ENCODE measurements around the gene GBP2.

DNA sequence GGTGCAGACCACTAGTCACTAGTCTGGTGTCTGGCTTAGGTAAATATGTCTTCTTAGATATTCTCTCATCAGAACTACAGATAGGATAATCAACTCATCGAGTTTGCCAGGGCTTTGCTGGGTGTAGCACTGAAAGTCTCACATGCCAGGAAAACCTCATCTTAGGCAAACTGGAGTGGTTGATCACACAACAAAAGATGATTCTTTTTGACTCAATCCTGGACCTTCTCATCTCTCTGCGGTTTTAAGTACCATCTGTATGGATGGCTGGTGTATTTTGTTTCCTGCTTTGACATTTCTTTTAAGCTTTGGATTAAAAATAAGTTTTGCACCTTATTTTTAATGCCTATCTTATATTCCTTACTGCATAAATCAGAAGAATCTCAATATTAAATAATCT is 11.3 kb downstream of the GBP2 start:
- TF ChIP-seq, protein P1, sequence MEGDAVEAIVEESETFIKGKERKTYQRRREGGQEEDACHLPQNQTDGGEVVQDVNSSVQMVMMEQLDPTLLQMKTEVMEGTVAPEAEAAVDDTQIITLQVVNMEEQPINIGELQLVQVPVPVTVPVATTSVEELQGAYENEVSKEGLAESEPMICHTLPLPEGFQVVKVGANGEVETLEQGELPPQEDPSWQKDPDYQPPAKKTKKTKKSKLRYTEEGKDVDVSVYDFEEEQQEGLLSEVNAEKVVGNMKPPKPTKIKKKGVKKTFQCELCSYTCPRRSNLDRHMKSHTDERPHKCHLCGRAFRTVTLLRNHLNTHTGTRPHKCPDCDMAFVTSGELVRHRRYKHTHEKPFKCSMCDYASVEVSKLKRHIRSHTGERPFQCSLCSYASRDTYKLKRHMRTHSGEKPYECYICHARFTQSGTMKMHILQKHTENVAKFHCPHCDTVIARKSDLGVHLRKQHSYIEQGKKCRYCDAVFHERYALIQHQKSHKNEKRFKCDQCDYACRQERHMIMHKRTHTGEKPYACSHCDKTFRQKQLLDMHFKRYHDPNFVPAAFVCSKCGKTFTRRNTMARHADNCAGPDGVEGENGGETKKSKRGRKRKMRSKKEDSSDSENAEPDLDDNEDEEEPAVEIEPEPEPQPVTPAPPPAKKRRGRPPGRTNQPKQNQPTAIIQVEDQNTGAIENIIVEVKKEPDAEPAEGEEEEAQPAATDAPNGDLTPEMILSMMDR (conservative IDR thresholded peaks at IDR 0.05; ENCODE audit: low read depth, low read length), result no peak
- TF ChIP-seq CEBPB (IDR thresholded peaks at IDR 0.05; ENCODE audit: low read depth, low read length) (no peak), RAD21 (IDR thresholded peaks at IDR 0.05; ENCODE audit: low read length) (no peak), POLR2A (IDR thresholded peaks at IDR 0.05; ENCODE audit: low read depth, low read length) (no peak), MAFK (IDR thresholded peaks at IDR 0.05; ENCODE audit: low read depth, low read length) (no peak), RFX5 (IDR thresholded peaks at IDR 0.05; ENCODE audit: low read depth, low read length) (no peak), RCOR1 (IDR thresholded peaks at IDR 0.05; ENCODE audit: insufficient replicate concordance, low read length) (no peak), MXI1 (IDR thresholded peaks at IDR 0.05; ENCODE audit: borderline replicate concordance, low read depth, low read length) (no peak)
- TF ChIP-seq, protein P2, sequence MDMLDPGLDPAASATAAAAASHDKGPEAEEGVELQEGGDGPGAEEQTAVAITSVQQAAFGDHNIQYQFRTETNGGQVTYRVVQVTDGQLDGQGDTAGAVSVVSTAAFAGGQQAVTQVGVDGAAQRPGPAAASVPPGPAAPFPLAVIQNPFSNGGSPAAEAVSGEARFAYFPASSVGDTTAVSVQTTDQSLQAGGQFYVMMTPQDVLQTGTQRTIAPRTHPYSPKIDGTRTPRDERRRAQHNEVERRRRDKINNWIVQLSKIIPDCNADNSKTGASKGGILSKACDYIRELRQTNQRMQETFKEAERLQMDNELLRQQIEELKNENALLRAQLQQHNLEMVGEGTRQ (IDR thresholded peaks at IDR 0.05; ENCODE audit: low read depth, low read length), result no peak
- TF ChIP-seq, protein P3, sequence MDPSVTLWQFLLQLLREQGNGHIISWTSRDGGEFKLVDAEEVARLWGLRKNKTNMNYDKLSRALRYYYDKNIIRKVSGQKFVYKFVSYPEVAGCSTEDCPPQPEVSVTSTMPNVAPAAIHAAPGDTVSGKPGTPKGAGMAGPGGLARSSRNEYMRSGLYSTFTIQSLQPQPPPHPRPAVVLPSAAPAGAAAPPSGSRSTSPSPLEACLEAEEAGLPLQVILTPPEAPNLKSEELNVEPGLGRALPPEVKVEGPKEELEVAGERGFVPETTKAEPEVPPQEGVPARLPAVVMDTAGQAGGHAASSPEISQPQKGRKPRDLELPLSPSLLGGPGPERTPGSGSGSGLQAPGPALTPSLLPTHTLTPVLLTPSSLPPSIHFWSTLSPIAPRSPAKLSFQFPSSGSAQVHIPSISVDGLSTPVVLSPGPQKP (IDR thresholded peaks at IDR 0.05; ENCODE audit: borderline replicate concordance, low read depth, low read length), result no peak

Measured in IMR-90 (cell line).